Measurements from ENCODE around the gene CCDC57. TPM values are rescaled to one million over a fixed set of nuclear protein-coding genes. Genes with fewer than 3 reads are reported as not detected.

CCDC57 gene
- total and polyA plus RNA-seq, 4 donors: 5.4 to 19.1 (median 11.7) TPM

GRCh38 chr17:82239926-82240505 lies 27.4 kb upstream of the CCDC57 start:
- TF ChIP-seq CTCF (IDR thresholded peaks at IDR 0.05; ENCODE audit: low read depth, low read length, missing input control): no peak
- TF ChIP-seq GABPA (IDR thresholded peaks at IDR 0.05 in 1 of 2, conservative IDR thresholded peaks at IDR 0.05 in 1 of 2): no peak
- TF ChIP-seq HNF4A (conservative IDR thresholded peaks at IDR 0.05): peak; percentile 6 to 60
- TF ChIP-seq REST (IDR thresholded peaks at IDR 0.05): peak; percentile 49
- peak; percentile 32 for TF ChIP-seq YY1 (IDR thresholded peaks at IDR 0.05)
- TF ChIP-seq SP1 (IDR thresholded peaks at IDR 0.05): peak; percentile 71
- no peak for TF ChIP-seq FOXA2 (IDR thresholded peaks at IDR 0.05)
- TF ChIP-seq ZBTB33 (IDR thresholded peaks at IDR 0.05): no peak
- TF ChIP-seq JUND (IDR thresholded peaks at IDR 0.05): no peak
- TF ChIP-seq RXRA (IDR thresholded peaks at IDR 0.05): peak; percentile 50 to 75
- no peak for TF ChIP-seq NR2F2 (IDR thresholded peaks at IDR 0.05)
- TF ChIP-seq EGR1 (IDR thresholded peaks at IDR 0.05; ENCODE audit: low read depth in 2 of 2): no peak
- no peak for TF ChIP-seq MAX (IDR thresholded peaks at IDR 0.05)
- TF ChIP-seq HNF4G (IDR thresholded peaks at IDR 0.05): no peak
- peak in 1 of 2 donors; percentile 32 for TF ChIP-seq RAD21 (IDR thresholded peaks at IDR 0.05)
- no peak for TF ChIP-seq TAF1 (conservative IDR thresholded peaks at IDR 0.05)
- H3K4me1 ChIP-seq (ENCODE audit: control insufficient read depth in 4 of 4, insufficient read depth in 4 of 4, low read length in 3 of 4): peaks cover 38 to 73% (median 54%) of the 10 kb centered on the region in 4 donors
- peaks cover 7 to 14% (median 13%) of the 10 kb centered on the region in 4 donors for H3K36me3 ChIP-seq (ENCODE audit: control insufficient read depth in 4 of 4, insufficient read depth in 3 of 4, low read depth in 1 of 4, low read length in 3 of 4)
- no peaks in the 10 kb centered on the region for H3K9me3 ChIP-seq (ENCODE audit: control insufficient read depth in 4 of 4, low read length in 3 of 4)
- no peaks in the 10 kb centered on the region for H3K27me3 ChIP-seq (ENCODE audit: control insufficient read depth in 4 of 4, insufficient read depth in 4 of 4, low read length in 3 of 4)
- no peak overlapping the region for H3K4me3 ChIP-seq (ENCODE audit: low read depth in 1 of 3, low read length in 3 of 3)
- H3K27ac ChIP-seq (ENCODE audit: low read depth in 1 of 2, low read length in 2 of 2): peak overlapping the region; percentile 88
- WGBS: 52% methylated on average over 22 of the region's 22 CpGs
- no peak for DNase-seq (ENCODE audit: low spot score)
- H3K9ac ChIP-seq (ENCODE audit: low read depth in 1 of 2, low read length in 2 of 2): no peak overlapping the region

Data from liver (tissue), 9 donors.